ENCODE measurements around the gene MAPKAPK3. TPM values are rescaled to one million over a fixed set of nuclear protein-coding genes. Genes with fewer than 3 reads are reported as not detected.

Gene MAPKAPK3
- total RNA-seq, 1 donor from 2014 or later, result 60.8 TPM

- ATAC-seq (peak; percentile 92), DNase-seq (peak; percentile 86)
- H3K4me1 ChIP-seq, result peaks cover 33% of the 10 kb centered on the region
Observed at GRCh38 chr3:50627407-50628051, 10.6 kb downstream of the MAPKAPK3 start.

GRCh38 chr3:50628601-50629000 lies 11.7 kb downstream of the MAPKAPK3 start:
- intact Hi-C loops (cut with DNase I), result no loop called here
- H3K36me3 ChIP-seq, result no peaks in the 10 kb centered on the region
- H3K27ac ChIP-seq, result no peak overlapping the region
- ATAC-seq (no peak), DNase-seq (no peak)
- no peak for TF ChIP-seq CTCF (IDR thresholded peaks at IDR 0.05)
- peaks cover 25% of the 10 kb centered on the region for H3K4me1 ChIP-seq
- no peaks in the 10 kb centered on the region for H3K9me3 ChIP-seq
- no peaks in the 10 kb centered on the region for H3K27me3 ChIP-seq
- no peak overlapping the region for H3K4me3 ChIP-seq

More at GRCh38 chr3:50627407-50628051, 10.6 kb downstream of the MAPKAPK3 start:
- H3K27me3 ChIP-seq, result no peaks in the 10 kb centered on the region
- no peaks in the 10 kb centered on the region for H3K36me3 ChIP-seq
- no peak overlapping the region for H3K4me3 ChIP-seq
- intact Hi-C loops (cut with DNase I), result no loop called here
- H3K27ac ChIP-seq, result no peak overlapping the region
- H3K9me3 ChIP-seq, result no peaks in the 10 kb centered on the region
- no peak for TF ChIP-seq CTCF (IDR thresholded peaks at IDR 0.05)

GRCh38 chr3:50630394-50630793 lies 13.4 kb downstream of the MAPKAPK3 start:
- no peak for DNase-seq
- no peaks in the 10 kb centered on the region for H3K27me3 ChIP-seq
- no peaks in the 10 kb centered on the region for H3K36me3 ChIP-seq
- ATAC-seq, result no peak
- TF ChIP-seq CTCF (IDR thresholded peaks at IDR 0.05), result no peak
- H3K9me3 ChIP-seq, result no peaks in the 10 kb centered on the region
- no peak overlapping the region for H3K4me3 ChIP-seq
- no peak overlapping the region for H3K27ac ChIP-seq
- peaks cover 7% of the 10 kb centered on the region for H3K4me1 ChIP-seq
- intact Hi-C loops (cut with DNase I), result no loop called here

- DNase-seq, result no peak
Observed at GRCh38 chr3:50630877-50631276, 13.9 kb downstream of the MAPKAPK3 start.

GRCh38 chr3:50632450-50632849 lies 15.5 kb downstream of the MAPKAPK3 start:
- Histone ChIP-seq H3K36me3 (no peaks in the 10 kb centered on the region), H3K27me3 (no peaks in the 10 kb centered on the region), H3K27ac (no peak overlapping the region), H3K9me3 (no peaks in the 10 kb centered on the region), H3K4me3 (no peak overlapping the region), H3K4me1 (peaks cover 12% of the 10 kb centered on the region)
- no peak for TF ChIP-seq CTCF (IDR thresholded peaks at IDR 0.05)
- no peak for DNase-seq
- intact Hi-C loops (cut with DNase I), result no loop called here
- peak; percentile 41 for ATAC-seq

More at GRCh38 chr3:50630877-50631276, 13.9 kb downstream of the MAPKAPK3 start:
- H3K27me3 ChIP-seq, result no peaks in the 10 kb centered on the region
- H3K4me1 ChIP-seq, result peaks cover 7% of the 10 kb centered on the region
- H3K4me3 ChIP-seq, result no peak overlapping the region
- intact Hi-C loops (cut with DNase I), result no loop called here
- H3K9me3 ChIP-seq, result no peaks in the 10 kb centered on the region
- ATAC-seq, result no peak
- no peak overlapping the region for H3K27ac ChIP-seq
- no peak for TF ChIP-seq CTCF (IDR thresholded peaks at IDR 0.05)
- no peaks in the 10 kb centered on the region for H3K36me3 ChIP-seq

All from upper lobe of right lung (tissue), 1 donor.